Lower leg skin (tissue), 4 donors: ENCODE data around the gene TMEM119. TPM values are rescaled to one million over a fixed set of nuclear protein-coding genes. Genes with fewer than 3 reads are reported as not detected.

Experiments used
- DNase-seq, 2 donors: peaks; one replicate each; pipeline ENCODE4 v3.0.0-alpha.2; 2019; ENCODE audit warnings: low spot score in 2 of 2
- H3K4me3 ChIP-seq: fragments of 200-600 bp; sonication (generic); 2 replicates; pipeline ENCODE4 v1.5.1; 2017; ENCODE audit warnings: mild to moderate bottlenecking, low read depth; ENCODE audit not compliant: poor library complexity, severe bottlenecking
- POLR2A ChIP-seq, 2 donors: fragments of 450-650 bp; IDR thresholded peaks; one replicate each; pipeline ENCODE4 v1.6.1; 2016 to 2017; ENCODE audit warnings: antibody characterized with exemption in 2 of 2, mild to moderate bottlenecking in 1 of 2, moderate library complexity in 1 of 2
- WGBS, 2 donors: methylation state at CpG; one replicate each; pipeline ENCODE4 v1.1.5; 2018; 5-methylcytosine and 5-hydroxymethylcytosine counted together
- intact Hi-C: fragments of 100-400 bp; cut with DNase I; formaldehyde crosslinking; loops from one replicate; pipeline ENCODE4 v1.15.0; 2023; ENCODE audit warnings: low total_unique reads
- total RNA-seq, 4 donors: library from RNA; depleted of rRNA; stranded (reverse); fragments of >200 nt; gene quantifications; one replicate each; pipeline ENCODE4 v1.1.0, GENCODE V29; 2016
- TF ChIP-seq, protein P1 (sequence below), 3 donors: fragments of 450-650 bp; IDR thresholded peaks; one replicate each; pipeline ENCODE4 v1.5.1; 2016; ENCODE audit warnings: antibody characterized with exemption in 3 of 3, mild to moderate bottlenecking in 3 of 3, moderate library complexity in 2 of 3

TMEM119 gene
- total RNA-seq, 4 donors from 2014 or later, result 0.34 to 10.3 (median 1.4) TPM

DNA sequence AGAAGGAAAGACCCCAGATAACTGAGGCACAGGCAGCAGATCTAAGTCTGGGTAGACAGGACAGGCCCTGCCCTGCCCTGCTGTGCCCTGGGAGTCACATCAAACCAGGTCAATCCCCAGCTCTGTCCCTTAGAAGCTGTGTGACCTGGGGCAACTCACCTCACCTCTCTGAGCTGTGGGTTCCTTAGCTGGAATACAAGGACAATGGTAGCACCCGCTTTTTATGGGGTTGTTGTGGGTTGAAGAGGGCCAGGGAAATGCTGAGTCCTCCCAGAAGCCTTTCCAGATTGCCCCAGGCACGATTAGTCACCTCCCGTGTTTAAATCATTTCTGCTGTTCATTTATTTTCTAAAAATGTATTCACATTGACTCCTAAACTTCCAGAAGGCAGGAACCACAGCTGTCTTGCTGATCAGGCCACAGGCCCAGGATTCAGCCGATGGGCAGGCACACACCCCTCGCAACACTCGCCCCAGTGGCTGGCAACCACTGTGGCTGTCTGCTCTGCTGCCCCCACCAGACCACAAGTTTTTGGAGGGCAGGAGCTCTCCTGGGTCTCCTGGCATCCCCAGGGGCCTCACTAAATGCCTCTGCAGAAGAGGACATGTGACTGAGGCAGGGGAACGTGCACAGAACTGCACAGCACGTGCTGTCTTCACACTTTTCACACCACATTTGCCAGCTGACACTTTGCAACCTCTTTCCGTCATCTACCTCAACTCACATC, 32.8 kb upstream of the TMEM119 start:
- intact Hi-C loops, result no loop called here
- DNase-seq, result peak in 1 of 2 donors; percentile 40
- H3K4me3 ChIP-seq, result no peak overlapping the region
- TF ChIP-seq POLR2A (IDR thresholded peaks at IDR 0.05), result no peak
- TF ChIP-seq, protein P1, sequence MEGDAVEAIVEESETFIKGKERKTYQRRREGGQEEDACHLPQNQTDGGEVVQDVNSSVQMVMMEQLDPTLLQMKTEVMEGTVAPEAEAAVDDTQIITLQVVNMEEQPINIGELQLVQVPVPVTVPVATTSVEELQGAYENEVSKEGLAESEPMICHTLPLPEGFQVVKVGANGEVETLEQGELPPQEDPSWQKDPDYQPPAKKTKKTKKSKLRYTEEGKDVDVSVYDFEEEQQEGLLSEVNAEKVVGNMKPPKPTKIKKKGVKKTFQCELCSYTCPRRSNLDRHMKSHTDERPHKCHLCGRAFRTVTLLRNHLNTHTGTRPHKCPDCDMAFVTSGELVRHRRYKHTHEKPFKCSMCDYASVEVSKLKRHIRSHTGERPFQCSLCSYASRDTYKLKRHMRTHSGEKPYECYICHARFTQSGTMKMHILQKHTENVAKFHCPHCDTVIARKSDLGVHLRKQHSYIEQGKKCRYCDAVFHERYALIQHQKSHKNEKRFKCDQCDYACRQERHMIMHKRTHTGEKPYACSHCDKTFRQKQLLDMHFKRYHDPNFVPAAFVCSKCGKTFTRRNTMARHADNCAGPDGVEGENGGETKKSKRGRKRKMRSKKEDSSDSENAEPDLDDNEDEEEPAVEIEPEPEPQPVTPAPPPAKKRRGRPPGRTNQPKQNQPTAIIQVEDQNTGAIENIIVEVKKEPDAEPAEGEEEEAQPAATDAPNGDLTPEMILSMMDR (IDR thresholded peaks at IDR 0.05), result no peak
- WGBS, 2 donors, result 33 to 42% methylated on average over 9 of the region's 9 CpGs

DNA sequence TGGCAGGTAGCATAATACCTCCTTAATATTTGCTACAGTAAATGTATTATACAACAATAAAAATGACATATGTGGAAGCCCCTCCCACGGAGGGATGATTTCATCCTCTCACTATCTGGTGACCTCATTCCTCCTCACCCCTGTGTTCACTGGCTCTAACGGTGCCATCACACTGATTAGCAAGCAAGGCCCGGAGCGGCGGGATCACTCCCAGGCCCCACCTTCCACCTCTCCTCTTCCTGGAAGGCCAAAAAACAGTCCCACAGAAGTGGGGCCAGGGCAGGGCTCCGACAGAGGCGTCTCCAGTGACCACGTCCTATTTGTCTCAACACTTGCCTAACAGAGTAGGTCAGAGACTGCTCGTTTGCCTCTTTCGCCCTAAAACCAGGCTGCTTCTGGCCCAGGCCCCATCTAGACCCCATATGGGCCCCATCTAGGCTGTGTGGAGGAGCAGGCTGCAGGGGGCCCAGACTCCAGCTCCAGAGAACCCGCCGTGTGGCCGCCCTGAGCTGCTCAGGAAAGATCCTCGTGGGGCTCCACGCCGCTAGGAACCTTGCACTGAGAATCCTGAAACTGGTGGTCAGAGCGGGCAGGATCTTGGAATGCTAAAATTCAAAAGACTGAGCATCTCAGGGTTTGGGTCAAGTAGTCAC, 32.1 kb upstream of the TMEM119 start:
- DNase-seq, result no peak
- 50% methylated on average over 17 of the region's 17 CpGs for WGBS, 2 donors
- intact Hi-C loops, result no loop called here
- H3K4me3 ChIP-seq, result no peak overlapping the region
- TF ChIP-seq, protein P1 (IDR thresholded peaks at IDR 0.05), result no peak
- no peak for TF ChIP-seq POLR2A (IDR thresholded peaks at IDR 0.05)

DNA sequence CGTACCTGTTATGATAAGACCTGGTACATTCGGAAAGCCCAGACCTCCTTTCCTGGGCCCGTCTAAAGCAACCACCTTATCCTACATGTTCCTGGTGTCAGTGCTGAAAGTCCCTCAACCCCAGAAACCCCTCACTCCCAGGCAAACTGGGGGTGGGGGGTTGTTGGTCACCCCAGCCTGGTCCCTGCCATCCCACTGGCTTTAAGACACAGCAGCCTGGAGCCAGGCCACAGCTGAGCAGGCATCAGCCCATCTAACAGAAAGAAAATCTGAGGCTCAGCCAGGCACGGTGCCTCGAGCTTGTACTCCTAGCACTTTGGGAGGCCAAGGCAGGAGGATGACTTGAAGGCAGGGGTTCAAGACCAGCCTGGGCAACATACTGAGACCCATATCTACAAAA, 31.3 kb upstream of the TMEM119 start:
- H3K4me3 ChIP-seq, result no peak overlapping the region
- DNase-seq, result no peak
- WGBS, 2 donors, result 80 to 82% methylated on average over 5 of the region's 5 CpGs
- intact Hi-C loops, result no loop called here
- TF ChIP-seq, protein P1 (IDR thresholded peaks at IDR 0.05), result no peak
- TF ChIP-seq POLR2A (IDR thresholded peaks at IDR 0.05), result no peak

DNA sequence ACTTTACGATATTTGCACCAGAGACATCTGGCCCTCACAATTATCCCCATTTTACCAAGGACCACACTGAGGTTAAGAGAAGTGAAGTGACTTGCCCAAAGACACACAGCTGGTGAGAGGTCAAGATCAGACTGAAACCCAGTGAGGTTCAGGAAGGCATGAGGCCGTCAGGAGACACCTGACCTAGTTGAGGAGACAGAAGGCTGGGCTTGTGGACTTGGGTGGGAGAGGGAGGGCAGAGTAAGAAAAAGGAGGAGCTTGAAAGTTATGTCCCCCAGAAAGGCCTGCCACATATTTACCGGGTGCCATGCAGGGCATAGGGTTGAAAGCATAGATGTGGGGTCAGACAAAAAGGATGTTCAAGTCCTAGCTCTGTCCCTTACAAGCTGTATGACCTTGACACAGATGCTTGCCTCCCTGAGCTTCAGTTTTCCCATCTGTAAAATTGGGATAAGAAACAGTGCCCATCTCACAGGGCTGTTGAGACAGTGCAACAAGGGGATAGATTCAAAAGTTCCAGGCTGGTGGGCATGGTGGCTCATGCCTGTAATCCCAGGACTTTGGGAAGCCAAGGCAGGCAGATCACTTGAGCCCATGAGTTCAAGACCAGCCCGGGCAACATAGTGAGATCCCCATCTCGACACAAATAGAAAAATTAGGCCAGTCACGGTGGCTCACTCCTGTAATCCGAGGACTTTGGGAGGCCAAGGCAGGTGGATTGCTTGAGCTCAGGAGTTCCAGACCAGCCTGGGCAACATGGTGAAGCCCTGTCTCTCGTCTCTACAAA, 29.4 kb upstream of the TMEM119 start:
- no peak for TF ChIP-seq POLR2A (IDR thresholded peaks at IDR 0.05)
- TF ChIP-seq, protein P1 (IDR thresholded peaks at IDR 0.05), result no peak
- WGBS, 2 donors, result 86 to 91% methylated on average over 8 of the region's 8 CpGs
- H3K4me3 ChIP-seq, result no peak overlapping the region
- DNase-seq, result no peak
- intact Hi-C loops, result no loop called here

DNA sequence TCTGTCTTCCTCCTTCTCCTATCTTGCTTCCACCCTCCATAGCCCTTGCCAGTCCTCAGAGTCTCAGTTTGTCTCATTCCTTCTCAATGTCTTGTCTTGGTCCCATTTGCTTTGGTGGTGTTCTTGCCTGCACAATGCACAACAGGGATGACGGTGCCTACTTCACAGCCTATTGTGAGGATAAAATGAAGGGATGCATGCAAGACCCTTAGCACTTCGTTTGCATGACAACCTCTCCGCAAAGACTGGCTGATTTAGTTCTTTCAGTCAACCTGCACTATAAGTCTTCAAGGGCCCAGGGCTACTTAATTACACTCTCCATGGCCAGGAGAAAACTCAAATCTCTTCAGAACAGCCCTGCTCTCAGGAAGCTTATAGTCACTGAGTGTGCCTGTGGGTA, 27.3 kb upstream of the TMEM119 start:
- 74 to 82% methylated on average over 3 of the region's 3 CpGs for WGBS, 2 donors
- intact Hi-C loops, result no loop called here
- TF ChIP-seq, protein P1 (IDR thresholded peaks at IDR 0.05), result no peak
- TF ChIP-seq POLR2A (IDR thresholded peaks at IDR 0.05), result no peak
- DNase-seq, result no peak
- no peak overlapping the region for H3K4me3 ChIP-seq
